OCI-LY3 (cell line): ENCODE measurements around the gene QSER1.

Experiments used
- H2AFZ ChIP-seq: fragments of 200-600, 300-600 bp; shearing (Covaris generic); 2 replicates; pipeline ENCODE4 v1.6.0; 2014; ENCODE audit warnings: antibody characterized with exemption, low read depth, low read length
- H3K27ac ChIP-seq: fragments of 200-600, 300-600 bp; sonication (generic); 2 replicates; pipeline ENCODE4 v1.5.1; 2014; ENCODE audit warnings: mild to moderate bottlenecking, low read length, moderate library complexity, mixed read lengths
- H3K27me3 ChIP-seq: fragments of 200-600, 300-600 bp; sonication (generic); 2 replicates; pipeline ENCODE4 v1.6.1; 2014; ENCODE audit warnings: low read depth, low read length, mixed read lengths
- H3K36me3 ChIP-seq: fragments of 200-600, 300-600 bp; sonication (generic); replicated peaks from 2 replicates; pipeline ENCODE3; 2014; ENCODE audit warnings: low read depth, low read length, mixed read lengths
- H3K4me1 ChIP-seq: fragments of 300-600, 200-600 bp; sonication (generic); 2 replicates; pipeline ENCODE4 v1.6.1; 2014; ENCODE audit warnings: low read length, mixed read lengths
- H3K4me2 ChIP-seq: fragments of 200-600, 300-600 bp; sonication (generic); 2 replicates; pipeline ENCODE4 v1.6.1; 2014; ENCODE audit warnings: low read length, mixed read lengths
- H3K4me3 ChIP-seq: fragments of 300-600, 200-600 bp; sonication (generic); 2 replicates; pipeline ENCODE4 v1.5.1; 2014; ENCODE audit warnings: antibody characterized with exemption, mild to moderate bottlenecking, low read length, moderate library complexity
- H3K79me2 ChIP-seq: fragments of 300-600, 200-600 bp; shearing (Covaris generic); 2 replicates; pipeline ENCODE4 v1.6.1; 2014; ENCODE audit warnings: mild to moderate bottlenecking, low read length, mixed read lengths
- H3K9ac ChIP-seq: fragments of 300-600, 200-600 bp; shearing (Covaris generic); 2 replicates; pipeline ENCODE4 v1.6.0; 2014; ENCODE audit warnings: mild to moderate bottlenecking, low read length, moderate library complexity
- H3K9me3 ChIP-seq: fragments of 200-600, 300-600 bp; shearing (Covaris generic); 2 replicates; pipeline ENCODE4 v1.6.1; 2014; ENCODE audit warnings: low read length, mixed read lengths; ENCODE audit not compliant: insufficient read depth
- H4K20me1 ChIP-seq: fragments of 200-600, 300-600 bp; sonication (generic); 2 replicates; pipeline ENCODE4 v1.6.1; 2016; ENCODE audit warnings: low read length, mixed read lengths; ENCODE audit not compliant: insufficient read depth
- CTCF ChIP-seq: fragments of 200-600, 300-600 bp; sonication (generic); IDR thresholded peaks from 2 replicates; pipeline ENCODE4 v1.5.1; 2014; ENCODE audit warnings: antibody characterized with exemption, low read length, low read depth
- EZH2phosphoT487 ChIP-seq: fragments of 200-600 bp; shearing (Covaris generic); IDR thresholded peaks from 2 replicates; pipeline ENCODE4 v1.6.1; 2018; ENCODE audit warnings: antibody characterized with exemption, mixed run types, low read depth

Gene QSER1

DNA sequence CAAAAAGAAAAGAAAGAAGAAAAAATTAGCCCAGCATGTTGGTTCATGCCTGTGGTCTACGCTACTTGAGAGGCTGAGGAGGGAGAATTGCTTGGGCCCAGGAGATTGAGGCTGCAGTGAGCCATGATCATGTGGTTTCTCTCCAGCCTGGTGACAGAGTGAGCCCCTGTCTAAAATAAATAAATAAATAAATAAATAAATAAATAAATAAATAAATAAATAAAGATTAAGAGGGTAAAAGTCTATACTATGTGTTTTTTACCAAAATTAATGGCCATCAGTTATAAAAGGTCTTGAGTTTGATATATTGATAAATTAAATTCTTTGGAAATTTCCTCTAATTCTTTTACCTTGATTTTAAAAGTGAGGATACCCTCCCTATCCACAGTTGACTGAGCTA is 97.9 kb downstream of the QSER1 start:
- Histone ChIP-seq H3K27me3 (no peaks in the 10 kb centered on the region), H2AFZ (no peak overlapping the region), H3K27ac (no peak overlapping the region), H3K79me2 (no peaks in the 10 kb centered on the region), H3K36me3 (peaks cover 3% of the 10 kb centered on the region), H3K4me2 (no peak overlapping the region), H3K4me1 (no peaks in the 10 kb centered on the region), H4K20me1 (no peaks in the 10 kb centered on the region), H3K9me3 (peaks cover 7% of the 10 kb centered on the region; the same call in 1 of the 2 replicates), H3K4me3 (no peak overlapping the region), H3K9ac (no peak overlapping the region)
- no peak for TF ChIP-seq EZH2phosphoT487
- no peak for TF ChIP-seq CTCF

GRCh38 chr11:32991427-32991826 is 98.8 kb downstream of the QSER1 start:
- no peak overlapping the region for H3K9ac ChIP-seq
- no peaks in the 10 kb centered on the region for H3K79me2 ChIP-seq
- no peak overlapping the region for H3K4me3 ChIP-seq
- H2AFZ ChIP-seq: no peak overlapping the region
- TF ChIP-seq CTCF: no peak
- TF ChIP-seq EZH2phosphoT487: no peak
- peaks cover 7% of the 10 kb centered on the region; the same call in 1 of the 2 replicates for H3K9me3 ChIP-seq
- H4K20me1 ChIP-seq: no peaks in the 10 kb centered on the region
- no peak overlapping the region for H3K27ac ChIP-seq
- H3K4me1 ChIP-seq: no peaks in the 10 kb centered on the region
- no peak overlapping the region for H3K4me2 ChIP-seq
- H3K27me3 ChIP-seq: 0 out of 2 replicates have a peak, but pooled peaks cover 5% of the 10 kb centered on the region
- peaks cover 3% of the 10 kb centered on the region for H3K36me3 ChIP-seq

- Histone ChIP-seq H3K4me3 (no peak overlapping the region), H3K4me1 (no peaks in the 10 kb centered on the region), H3K9ac (no peak overlapping the region), H3K4me2 (no peak overlapping the region), H3K9me3 (peaks cover 7% of the 10 kb centered on the region; the same call in 1 of the 2 replicates), H2AFZ (no peak overlapping the region), H3K79me2 (no peaks in the 10 kb centered on the region), H3K27me3 (0 out of 2 replicates have a peak, but pooled peaks cover 10% of the 10 kb centered on the region), H3K36me3 (peaks cover 3% of the 10 kb centered on the region), H4K20me1 (no peaks in the 10 kb centered on the region), H3K27ac (no peak overlapping the region)
- no peak for TF ChIP-seq EZH2phosphoT487
- TF ChIP-seq CTCF: no peak
These were observed 99.3 kb downstream of the QSER1 start for GRCh38 chr11:32991898-32992297.

GRCh38 chr11:33000181-33000580 is 107.6 kb downstream of the QSER1 start:
- H2AFZ ChIP-seq: no peak overlapping the region
- no peak overlapping the region for H3K4me3 ChIP-seq
- no peak for TF ChIP-seq EZH2phosphoT487
- no peak for TF ChIP-seq CTCF

More at GRCh38 chr11:33000181-33000580, 107.6 kb downstream of the QSER1 start:
- Histone ChIP-seq H3K27me3 (0 out of 2 replicates have a peak, but pooled peaks cover 10% of the 10 kb centered on the region), H3K36me3 (no peaks in the 10 kb centered on the region), H3K4me2 (no peak overlapping the region), H3K27ac (no peak overlapping the region), H3K9me3 (no peaks in the 10 kb centered on the region), H3K4me1 (no peaks in the 10 kb centered on the region), H3K79me2 (no peaks in the 10 kb centered on the region), H3K9ac (no peak overlapping the region), H4K20me1 (no peaks in the 10 kb centered on the region)
